Measurements from ENCODE around the gene PIGN.

PIGN gene

GRCh38 chr18:62073461-62074281 lies 113.2 kb downstream of the PIGN start:
- no peak overlapping the region for H3K27ac ChIP-seq
- H3K36me3 ChIP-seq (ENCODE audit: insufficient read depth, low read length), result no peaks in the 10 kb centered on the region
- TF ChIP-seq EZH2 (IDR thresholded peaks at IDR 0.05) (no peak), FOXP2 (optimal IDR thresholded peaks at IDR 0.05; ENCODE audit: control extremely low read depth, extremely low read length, insufficient read depth) (no peak), POLR2AphosphoS5 (IDR thresholded peaks at IDR 0.05; ENCODE audit: borderline replicate concordance, low read depth, low read length) (no peak)
- no peak overlapping the region for H3K4me3 ChIP-seq
- no peak for DNase-seq (ENCODE audit: low read depth, low spot score)
- no peaks in the 10 kb centered on the region for H3K9me3 ChIP-seq (ENCODE audit: low read depth, low read length)
- no peak overlapping the region for H3K9ac ChIP-seq (ENCODE audit: insufficient read length)

DNA sequence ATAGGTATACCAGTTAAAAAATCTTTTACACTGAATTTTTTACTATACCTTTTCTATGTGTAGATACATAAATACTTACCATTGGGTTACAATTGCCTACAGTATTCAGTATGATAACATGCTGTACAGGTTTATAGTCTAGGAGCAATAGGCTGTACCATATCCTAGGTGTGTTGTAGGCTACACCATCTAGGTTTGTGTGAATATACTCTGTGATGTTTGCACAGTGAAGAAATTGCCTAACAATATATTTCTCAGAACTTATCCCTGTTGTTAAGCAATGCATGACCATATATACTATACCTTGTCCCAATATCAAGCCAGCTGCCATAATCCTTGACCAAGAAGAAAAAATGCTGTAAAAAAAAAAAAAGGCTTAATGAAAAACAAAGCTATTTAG lies 114.5 kb downstream of the PIGN start:
- TF ChIP-seq EZH2 (IDR thresholded peaks at IDR 0.05) (no peak), POLR2AphosphoS5 (IDR thresholded peaks at IDR 0.05; ENCODE audit: borderline replicate concordance, low read depth, low read length) (no peak), FOXP2 (optimal IDR thresholded peaks at IDR 0.05; ENCODE audit: control extremely low read depth, extremely low read length, insufficient read depth) (no peak)
- no peak for DNase-seq (ENCODE audit: low read depth, low spot score)
- Histone ChIP-seq H3K4me3 (no peak overlapping the region), H3K27ac (no peak overlapping the region), H3K9me3 (ENCODE audit: low read depth, low read length) (no peaks in the 10 kb centered on the region), H3K36me3 (ENCODE audit: insufficient read depth, low read length) (no peaks in the 10 kb centered on the region), H3K9ac (ENCODE audit: insufficient read length) (no peak overlapping the region)

DNA sequence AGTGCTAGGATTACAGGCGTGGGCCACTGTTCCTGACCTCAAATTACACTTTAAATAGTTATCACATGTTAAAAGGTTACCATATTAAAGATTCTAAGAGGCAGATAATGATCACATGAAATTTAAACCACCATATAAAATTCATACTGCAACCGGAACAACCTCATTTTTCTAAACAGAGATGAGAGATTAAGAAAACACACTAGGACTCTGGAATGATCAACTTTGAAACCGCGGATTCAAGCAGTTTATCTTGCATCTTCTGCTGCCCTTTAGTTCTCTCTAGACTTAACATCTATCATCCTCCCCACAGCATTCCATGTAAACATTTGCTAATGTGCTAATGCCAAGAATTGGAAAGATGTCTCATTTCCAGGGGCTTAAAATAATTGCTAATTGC lies 115.8 kb downstream of the PIGN start:
- H3K9me3 ChIP-seq (ENCODE audit: low read depth, low read length), result no peaks in the 10 kb centered on the region
- no peak for DNase-seq (ENCODE audit: low read depth, low spot score)
- H3K27ac ChIP-seq, result no peak overlapping the region
- H3K9ac ChIP-seq (ENCODE audit: insufficient read length), result no peak overlapping the region
- no peaks in the 10 kb centered on the region for H3K36me3 ChIP-seq (ENCODE audit: insufficient read depth, low read length)
- H3K4me3 ChIP-seq, result no peak overlapping the region
- TF ChIP-seq EZH2 (IDR thresholded peaks at IDR 0.05) (no peak), FOXP2 (optimal IDR thresholded peaks at IDR 0.05; ENCODE audit: control extremely low read depth, extremely low read length, insufficient read depth) (no peak)

DNA sequence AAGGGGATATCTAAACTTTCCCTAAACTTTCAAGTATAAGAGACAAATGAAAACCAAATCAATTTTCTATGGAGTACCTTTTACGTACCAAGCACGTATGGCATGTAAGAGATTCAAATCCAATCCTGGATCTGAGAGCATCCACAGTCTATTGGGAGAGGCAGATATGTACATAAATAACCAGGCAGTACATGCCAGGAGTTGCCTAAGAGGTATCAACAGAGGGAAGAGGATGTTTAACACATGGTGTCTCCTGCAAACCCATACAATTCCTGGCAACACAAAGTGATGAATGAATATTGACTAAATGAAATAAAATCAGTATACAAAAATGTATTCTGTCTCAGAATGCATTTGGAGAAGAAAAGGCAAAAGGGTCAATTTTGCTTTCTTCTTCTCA lies 116.6 kb downstream of the PIGN start:
- H3K9ac ChIP-seq (ENCODE audit: insufficient read length), result no peak overlapping the region
- TF ChIP-seq FOXP2 (optimal IDR thresholded peaks at IDR 0.05; ENCODE audit: control extremely low read depth, extremely low read length, insufficient read depth), result no peak
- no peak for TF ChIP-seq EZH2 (IDR thresholded peaks at IDR 0.05)
- TF ChIP-seq POLR2AphosphoS5 (IDR thresholded peaks at IDR 0.05; ENCODE audit: borderline replicate concordance, low read depth, low read length), result no peak
- H3K27ac ChIP-seq, result no peak overlapping the region
- no peak overlapping the region for H3K4me3 ChIP-seq
- no peaks in the 10 kb centered on the region for H3K9me3 ChIP-seq (ENCODE audit: low read depth, low read length)
- no peak for DNase-seq (ENCODE audit: low read depth, low spot score)
- no peaks in the 10 kb centered on the region for H3K36me3 ChIP-seq (ENCODE audit: insufficient read depth, low read length)

DNA sequence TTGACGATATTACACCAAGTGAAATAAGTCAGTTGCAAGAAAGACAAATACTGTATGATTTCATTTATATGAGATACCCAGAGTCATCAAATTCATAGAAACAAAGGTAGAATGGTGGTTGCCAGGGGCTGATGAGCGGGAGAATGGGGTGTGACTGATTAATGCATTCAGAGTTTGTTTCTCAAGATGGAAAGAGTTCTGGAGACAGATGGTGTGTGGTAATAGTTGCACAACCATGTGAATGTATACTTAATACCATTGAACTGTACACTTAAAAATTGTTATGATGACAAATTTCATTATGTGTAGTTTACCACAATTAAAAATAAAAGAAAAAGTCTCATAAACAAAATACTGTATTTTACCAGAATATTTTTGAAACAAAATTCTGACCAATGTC lies 117.3 kb downstream of the PIGN start:
- no peaks in the 10 kb centered on the region for H3K9me3 ChIP-seq (ENCODE audit: low read depth, low read length)
- H3K4me3 ChIP-seq, result no peak overlapping the region
- H3K27ac ChIP-seq, result no peak overlapping the region
- no peaks in the 10 kb centered on the region for H3K36me3 ChIP-seq (ENCODE audit: insufficient read depth, low read length)
- TF ChIP-seq POLR2AphosphoS5 (IDR thresholded peaks at IDR 0.05; ENCODE audit: borderline replicate concordance, low read depth, low read length) (no peak), EZH2 (IDR thresholded peaks at IDR 0.05) (no peak), FOXP2 (optimal IDR thresholded peaks at IDR 0.05; ENCODE audit: control extremely low read depth, extremely low read length, insufficient read depth) (no peak)
- DNase-seq (ENCODE audit: low read depth, low spot score), result no peak
- no peak overlapping the region for H3K9ac ChIP-seq (ENCODE audit: insufficient read length)

DNA sequence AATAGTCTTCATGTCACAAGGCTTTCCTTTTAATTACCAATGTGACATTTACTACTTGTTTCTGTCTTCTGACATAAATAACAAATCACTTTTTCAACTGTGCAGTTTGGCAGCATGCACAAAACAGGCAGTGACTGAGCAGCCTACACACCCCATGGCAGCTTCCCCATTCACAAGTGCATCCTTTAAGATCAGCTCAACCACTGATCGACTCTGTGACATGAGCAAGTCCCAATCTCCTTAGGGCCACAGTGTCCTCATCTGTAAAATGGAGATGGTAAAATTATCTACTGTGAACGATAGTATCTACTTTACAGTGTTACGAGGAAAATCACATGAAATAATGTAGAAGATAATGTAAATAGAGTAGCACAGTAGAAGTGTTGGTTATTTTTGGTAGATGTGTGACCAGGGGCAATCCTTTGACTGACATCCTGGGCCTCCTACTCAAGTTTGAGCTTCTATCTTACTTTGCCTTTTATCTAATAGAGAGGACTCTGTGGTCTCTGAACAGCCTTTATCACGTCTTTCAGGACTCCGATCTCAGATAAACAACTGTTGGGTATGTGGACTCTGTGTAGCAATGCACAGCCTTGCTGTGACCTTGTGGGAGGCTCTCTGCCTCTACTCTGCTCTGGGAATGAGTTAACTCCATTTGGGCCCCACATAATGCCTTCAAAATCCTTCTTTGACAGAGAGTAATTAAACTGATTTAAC lies 120.6 kb downstream of the PIGN start:
- Histone ChIP-seq H3K4me3 (no peak overlapping the region), H3K27ac (no peak overlapping the region), H3K36me3 (ENCODE audit: insufficient read depth, low read length) (no peaks in the 10 kb centered on the region), H3K9ac (ENCODE audit: insufficient read length) (no peak overlapping the region), H3K9me3 (ENCODE audit: low read depth, low read length) (no peaks in the 10 kb centered on the region)
- TF ChIP-seq EZH2 (IDR thresholded peaks at IDR 0.05) (no peak), FOXP2 (optimal IDR thresholded peaks at IDR 0.05; ENCODE audit: control extremely low read depth, extremely low read length, insufficient read depth) (no peak), POLR2AphosphoS5 (IDR thresholded peaks at IDR 0.05; ENCODE audit: borderline replicate concordance, low read depth, low read length) (no peak)
- DNase-seq (ENCODE audit: low read depth, low spot score), result no peak

DNA sequence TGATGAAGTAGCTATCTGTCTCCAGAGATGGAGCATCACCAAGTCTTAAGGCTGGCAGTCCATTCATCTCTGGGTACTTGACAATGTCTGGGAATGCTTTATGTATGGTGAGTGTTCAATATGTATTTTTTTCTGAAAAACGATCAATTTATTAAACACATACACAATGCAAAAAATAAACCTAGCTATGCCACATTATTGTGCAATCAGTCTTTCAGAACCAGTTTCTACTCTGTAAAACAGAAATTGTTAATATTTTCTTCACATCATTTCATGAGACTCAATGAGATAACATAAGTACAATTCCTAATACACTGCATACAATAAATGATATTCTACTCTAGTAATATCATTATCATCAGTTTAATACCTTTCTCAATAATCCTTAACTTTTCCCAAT lies 122.5 kb downstream of the PIGN start:
- Histone ChIP-seq H3K4me3 (no peak overlapping the region), H3K9me3 (ENCODE audit: low read depth, low read length) (no peaks in the 10 kb centered on the region), H3K27ac (no peak overlapping the region), H3K36me3 (ENCODE audit: insufficient read depth, low read length) (no peaks in the 10 kb centered on the region), H3K9ac (ENCODE audit: insufficient read length) (no peak overlapping the region)
- TF ChIP-seq POLR2AphosphoS5 (IDR thresholded peaks at IDR 0.05; ENCODE audit: borderline replicate concordance, low read depth, low read length) (no peak), EZH2 (IDR thresholded peaks at IDR 0.05) (no peak), FOXP2 (optimal IDR thresholded peaks at IDR 0.05; ENCODE audit: control extremely low read depth, extremely low read length, insufficient read depth) (no peak)
- no peak for DNase-seq (ENCODE audit: low read depth, low spot score)

DNA sequence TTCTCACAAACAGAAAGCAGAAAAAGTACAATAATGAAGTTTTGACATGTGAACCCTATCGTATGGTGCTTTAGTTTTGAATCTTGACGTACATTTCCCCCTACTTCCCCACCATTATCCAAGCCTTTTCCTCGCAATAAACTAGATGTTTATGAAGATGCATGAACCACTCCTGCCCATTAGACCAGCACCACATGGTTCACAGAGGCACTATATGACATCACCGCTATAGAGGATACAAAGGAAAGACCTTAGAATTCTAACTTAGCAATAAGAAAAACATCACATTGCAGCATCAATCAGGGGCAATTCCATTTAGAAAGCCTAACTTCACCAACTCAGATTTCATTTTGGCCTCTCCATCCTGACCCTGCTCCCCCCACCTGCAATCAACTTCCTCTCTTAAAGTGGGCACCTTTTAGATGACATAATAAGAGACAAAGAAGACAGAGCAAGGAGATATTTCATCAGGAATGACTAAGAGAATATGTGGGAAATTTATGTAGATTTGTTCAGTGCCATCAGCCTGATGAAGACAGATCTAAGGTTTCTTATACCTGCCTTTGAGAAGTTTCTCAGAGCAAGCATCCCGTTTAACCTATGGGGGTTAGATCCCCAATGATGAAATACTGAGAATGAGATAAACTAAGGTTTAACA lies 124.9 kb downstream of the PIGN start:
- Histone ChIP-seq H3K36me3 (ENCODE audit: insufficient read depth, low read length) (no peaks in the 10 kb centered on the region), H3K27ac (no peak overlapping the region), H3K9me3 (ENCODE audit: low read depth, low read length) (no peaks in the 10 kb centered on the region), H3K4me3 (no peak overlapping the region), H3K9ac (ENCODE audit: insufficient read length) (no peak overlapping the region)
- DNase-seq (ENCODE audit: low read depth, low spot score), result no peak
- no peak for TF ChIP-seq POLR2AphosphoS5 (IDR thresholded peaks at IDR 0.05; ENCODE audit: borderline replicate concordance, low read depth, low read length)
- TF ChIP-seq FOXP2 (optimal IDR thresholded peaks at IDR 0.05; ENCODE audit: control extremely low read depth, extremely low read length, insufficient read depth), result no peak
- no peak for TF ChIP-seq EZH2 (IDR thresholded peaks at IDR 0.05)
